Right atrium auricular region (tissue), 2 donors: ENCODE data around the gene RPL31. TPM values are rescaled to one million over a fixed set of nuclear protein-coding genes. Genes with fewer than 3 reads are reported as not detected.
"Not testable (repeated sequence)": the region's sequence is repeated elsewhere in the genome, so short reads cannot be mapped to it uniquely, and the experiment has no call there.

Experiments
- DNase-seq: peaks from one replicate; pipeline ENCODE4 v3.0.0-alpha.2; 2019; ENCODE audit warnings: low spot score
- H3K27ac ChIP-seq, 2 donors: fragments of 200-600 bp; sonication (generic); 1 replicate in 1 of 2; 2 replicates in 1 of 2; pipeline ENCODE4 v1.5.1; 2016 to 2019
- H3K27me3 ChIP-seq, 2 donors: fragments of 200-600 bp; sonication (generic); one replicate each; pipeline versions ENCODE4 v1.5.1 to v1.6.0; 2017 to 2019
- H3K36me3 ChIP-seq: fragments of 200-600 bp; sonication (generic); one replicate; pipeline ENCODE4 v1.5.1; 2016
- H3K4me1 ChIP-seq, 2 donors: fragments of 200-600 bp; sonication (generic); one replicate each; pipeline versions ENCODE4 v1.5.1 to v1.6.0; 2017 to 2019
- H3K4me3 ChIP-seq, 2 donors: fragments of 200-600 bp; sonication (generic); 1 replicate in 1 of 2; 2 replicates in 1 of 2; pipeline ENCODE4 v1.5.1; 2017 to 2019; ENCODE audit warnings: mild to moderate bottlenecking in 1 of 2, moderate library complexity in 1 of 2
- H3K9me3 ChIP-seq, 2 donors: fragments of 200-600 bp; sonication (generic); one replicate each; pipeline ENCODE4 v1.5.1; 2019
- CTCF ChIP-seq, 2 donors: fragments of 200-600 bp; sonication (generic); IDR thresholded peaks; one replicate each; pipeline ENCODE4 v1.5.1; 2019; ENCODE audit warnings: antibody characterized with exemption in 2 of 2
- total RNA-seq, 2 donors: library from RNA; depleted of rRNA; stranded (reverse); fragments of >200 nt; gene quantifications; one replicate each; pipeline ENCODE4 v1.1.0, GENCODE V29; 2016

Gene RPL31
- total RNA-seq, 2 donors from 2014 or later = 437 to 813 TPM

GRCh38 chr2:101047075-101047766 is 45.1 kb downstream of the RPL31 start:
- Histone ChIP-seq H3K27me3 (no peaks in the 10 kb centered on the region), H3K36me3 (peaks cover 24% of the 10 kb centered on the region), H3K4me3 (no peak overlapping the region), H3K27ac (no peak overlapping the region), H3K9me3 (no peaks in the 10 kb centered on the region), H3K4me1 (peaks cover 0 to 14% of the 10 kb centered on the region in 2 donors)
- TF ChIP-seq CTCF (IDR thresholded peaks at IDR 0.05) = no peak
- no peak for DNase-seq

GRCh38 chr2:101047774-101048173 is 45.7 kb downstream of the RPL31 start:
- DNase-seq = no peak
- Histone ChIP-seq H3K27ac (no peak overlapping the region), H3K4me1 (peaks cover 0 to 14% of the 10 kb centered on the region in 2 donors), H3K27me3 (no peaks in the 10 kb centered on the region), H3K4me3 (no peak overlapping the region), H3K9me3 (no peaks in the 10 kb centered on the region), H3K36me3 (peaks cover 25% of the 10 kb centered on the region)
- no peak for TF ChIP-seq CTCF (IDR thresholded peaks at IDR 0.05)

- no peaks in the 10 kb centered on the region for H3K27me3 ChIP-seq
- no peak for DNase-seq
- H3K4me3 ChIP-seq = no peak overlapping the region
- H3K9me3 ChIP-seq = no peaks in the 10 kb centered on the region
- peaks cover 34% of the 10 kb centered on the region for H3K36me3 ChIP-seq
- H3K27ac ChIP-seq = no peak overlapping the region
- TF ChIP-seq CTCF (IDR thresholded peaks at IDR 0.05) = no peak
- peaks cover 0 to 14% of the 10 kb centered on the region in 2 donors for H3K4me1 ChIP-seq
These were observed 46.7 kb downstream of the RPL31 start for GRCh38 chr2:101048756-101049155.

- H3K36me3 ChIP-seq = peaks cover 38% of the 10 kb centered on the region
- H3K9me3 ChIP-seq, DNase-seq, H3K27me3 ChIP-seq, H3K4me3 ChIP-seq, H3K27ac ChIP-seq: not testable (repeated sequence)
- H3K4me1 ChIP-seq = peaks cover 0 to 14% of the 10 kb centered on the region in 2 donors
These were observed 48.8 kb downstream of the RPL31 start for GRCh38 chr2:101050886-101051285.

GRCh38 chr2:101052147-101052546 is 50.1 kb downstream of the RPL31 start:
- H3K4me1 ChIP-seq = peaks cover 0 to 11% of the 10 kb centered on the region in 2 donors
- H3K4me3 ChIP-seq = no peak overlapping the region
- H3K27me3 ChIP-seq = no peaks in the 10 kb centered on the region
- peaks cover 47% of the 10 kb centered on the region for H3K36me3 ChIP-seq
- TF ChIP-seq CTCF (IDR thresholded peaks at IDR 0.05) = no peak
- no peaks in the 10 kb centered on the region for H3K9me3 ChIP-seq
- no peak for DNase-seq
- H3K27ac ChIP-seq = no peak overlapping the region

- H3K36me3 ChIP-seq = peaks cover 48% of the 10 kb centered on the region
- no peak overlapping the region for H3K4me3 ChIP-seq
- H3K27me3 ChIP-seq = no peaks in the 10 kb centered on the region
- peaks cover 0 to 1% of the 10 kb centered on the region in 2 donors for H3K4me1 ChIP-seq
- H3K27ac ChIP-seq = no peak overlapping the region
- no peak for TF ChIP-seq CTCF (IDR thresholded peaks at IDR 0.05)
- no peak for DNase-seq
- no peaks in the 10 kb centered on the region for H3K9me3 ChIP-seq
These were observed 51.0 kb downstream of the RPL31 start for GRCh38 chr2:101053117-101053516.

Other genes starting within 250 kb of the RPL31 start
- gene NPAS2, start 182.2 kb upstream of the RPL31 start, total RNA-seq = 10 to 100 TPM; 39.2 to 49.4 TPM
- 10 to 100 TPM; 42.3 to 50.3 TPM for gene TBC1D8, start 149.1 kb downstream of the RPL31 start, total RNA-seq